ENCODE data around the gene MTPN.

MTPN gene

GRCh38 chr7:136009488-136010079 lies 32.4 kb upstream of the MTPN start:
- H3K4me1 ChIP-seq, result no peaks in the 10 kb centered on the region
- H3K36me3 ChIP-seq (ENCODE audit: control insufficient read depth, insufficient read depth, low read length), result no peaks in the 10 kb centered on the region
- H3K9ac ChIP-seq, result no peak overlapping the region
- H3K27me3 ChIP-seq (ENCODE audit: control insufficient read depth, insufficient read depth, low read length), result no peaks in the 10 kb centered on the region
- H3K4me3 ChIP-seq (ENCODE audit: low read depth, low read length), result peak overlapping the region; percentile 9
- TF ChIP-seq CTCF (IDR thresholded peaks at IDR 0.05), result peak; percentile 81
- H2AFZ ChIP-seq, result no peak overlapping the region
- H3K9me3 ChIP-seq (ENCODE audit: control insufficient read depth, low read length), result no peaks in the 10 kb centered on the region
- no peak overlapping the region for H3K27ac ChIP-seq
- no peaks in the 10 kb centered on the region for H3K79me2 ChIP-seq
- H3K4me2 ChIP-seq (ENCODE audit: low read length), result no peak overlapping the region

GRCh38 chr7:136006208-136006607 lies 29.0 kb upstream of the MTPN start:
- H3K27ac ChIP-seq, result no peak overlapping the region
- no peaks in the 10 kb centered on the region for H3K4me1 ChIP-seq
- H3K4me2 ChIP-seq (ENCODE audit: low read length), result no peak overlapping the region
- no peak overlapping the region for H2AFZ ChIP-seq
- no peaks in the 10 kb centered on the region for H3K27me3 ChIP-seq (ENCODE audit: control insufficient read depth, insufficient read depth, low read length)
- no peaks in the 10 kb centered on the region for H3K36me3 ChIP-seq (ENCODE audit: control insufficient read depth, insufficient read depth, low read length)
- no peaks in the 10 kb centered on the region for H3K9me3 ChIP-seq (ENCODE audit: control insufficient read depth, low read length)
- no peak overlapping the region for H3K4me3 ChIP-seq (ENCODE audit: low read depth, low read length)
- TF ChIP-seq CTCF (IDR thresholded peaks at IDR 0.05), result no peak
- H3K79me2 ChIP-seq, result no peaks in the 10 kb centered on the region
- H3K9ac ChIP-seq, result no peak overlapping the region

- TF ChIP-seq CTCF (IDR thresholded peaks at IDR 0.05), result no peak
- H3K36me3 ChIP-seq (ENCODE audit: control insufficient read depth, insufficient read depth, low read length), result no peaks in the 10 kb centered on the region
- no peak overlapping the region for H3K27ac ChIP-seq
- H3K4me1 ChIP-seq, result no peaks in the 10 kb centered on the region
- no peaks in the 10 kb centered on the region for H3K79me2 ChIP-seq
- H3K4me2 ChIP-seq (ENCODE audit: low read length), result no peak overlapping the region
- no peak overlapping the region for H3K9ac ChIP-seq
- no peak overlapping the region for H3K4me3 ChIP-seq (ENCODE audit: low read depth, low read length)
- no peaks in the 10 kb centered on the region for H3K27me3 ChIP-seq (ENCODE audit: control insufficient read depth, insufficient read depth, low read length)
- H3K9me3 ChIP-seq (ENCODE audit: control insufficient read depth, low read length), result no peaks in the 10 kb centered on the region
- no peak overlapping the region for H2AFZ ChIP-seq
Observed at GRCh38 chr7:136004083-136004482, 26.9 kb upstream of the MTPN start.

- no peaks in the 10 kb centered on the region for H3K4me1 ChIP-seq
- TF ChIP-seq CTCF (IDR thresholded peaks at IDR 0.05), result no peak
- H3K9ac ChIP-seq, result no peak overlapping the region
- H3K27ac ChIP-seq, result no peak overlapping the region
- no peak overlapping the region for H2AFZ ChIP-seq
- no peak overlapping the region for H3K4me3 ChIP-seq (ENCODE audit: low read depth, low read length)
- no peaks in the 10 kb centered on the region for H3K27me3 ChIP-seq (ENCODE audit: control insufficient read depth, insufficient read depth, low read length)
- no peaks in the 10 kb centered on the region for H3K79me2 ChIP-seq
- no peaks in the 10 kb centered on the region for H3K9me3 ChIP-seq (ENCODE audit: control insufficient read depth, low read length)
- H3K4me2 ChIP-seq (ENCODE audit: low read length), result no peak overlapping the region
- H3K36me3 ChIP-seq (ENCODE audit: control insufficient read depth, insufficient read depth, low read length), result no peaks in the 10 kb centered on the region
Observed at GRCh38 chr7:136002802-136003201, 25.6 kb upstream of the MTPN start.

- H2AFZ ChIP-seq, result no peak overlapping the region
- no peaks in the 10 kb centered on the region for H3K9me3 ChIP-seq (ENCODE audit: control insufficient read depth, low read length)
- H3K79me2 ChIP-seq, result no peaks in the 10 kb centered on the region
- H3K4me3 ChIP-seq (ENCODE audit: low read depth, low read length), result no peak overlapping the region
- no peak overlapping the region for H3K9ac ChIP-seq
- no peak overlapping the region for H3K4me2 ChIP-seq (ENCODE audit: low read length)
- TF ChIP-seq CTCF (IDR thresholded peaks at IDR 0.05), result no peak
- H3K27ac ChIP-seq, result no peak overlapping the region
- no peaks in the 10 kb centered on the region for H3K4me1 ChIP-seq
- H3K27me3 ChIP-seq (ENCODE audit: control insufficient read depth, insufficient read depth, low read length), result no peaks in the 10 kb centered on the region
- no peaks in the 10 kb centered on the region for H3K36me3 ChIP-seq (ENCODE audit: control insufficient read depth, insufficient read depth, low read length)
Observed at GRCh38 chr7:136000288-136000913, 23.2 kb upstream of the MTPN start.
